Lower lobe of right lung (tissue), 2 donors: ENCODE results near the gene PKDCC. TPM values are rescaled to one million over a fixed set of nuclear protein-coding genes. Genes with fewer than 3 reads are reported as not detected.

Experiments used
- ATAC-seq, 2 donors: fragments of 200-7000 bp; cut with Tn5 transposase; one replicate each; pipeline ENCODE4 v1.9.1; 2020 to 2022; ENCODE audit warnings: mild to moderate bottlenecking in 2 of 2, moderate library complexity in 2 of 2
- DNase-seq: peaks from one replicate; pipeline ENCODE4 v3.0.0-alpha.2; 2020
- H3K27ac ChIP-seq: fragments of 200-600 bp; one replicate; pipeline ENCODE4 v1.8.0; 2022
- H3K27me3 ChIP-seq: fragments of 200-600 bp; one replicate; pipeline ENCODE4 v1.8.0; 2022; ENCODE audit warnings: low read depth
- H3K36me3 ChIP-seq: fragments of 200-600 bp; one replicate; pipeline ENCODE4 v1.8.0; 2022; ENCODE audit warnings: mild to moderate bottlenecking
- H3K4me1 ChIP-seq: fragments of 200-600 bp; one replicate; pipeline ENCODE4 v1.8.0; 2022
- H3K4me3 ChIP-seq: fragments of 200-600 bp; one replicate; pipeline ENCODE4 v1.8.0; 2022; ENCODE audit warnings: mild to moderate bottlenecking
- H3K9me3 ChIP-seq: fragments of 200-600 bp; one replicate; pipeline ENCODE4 v1.8.0; 2022
- intact Hi-C: fragments of 100-400 bp; cut with DNase I; formaldehyde crosslinking; loops from one replicate; pipeline ENCODE4 v1.11.0; 2022
- total RNA-seq: library from RNA; stranded (reverse); fragmentation: NEBNext Ultra II Directional; extraction: Animal tissue kit (Norgen Biotek cat#: 25700); gene quantifications from one replicate; pipeline ENCODE4 v1.2.1, GENCODE V29; 2021
- TF ChIP-seq, protein P1 (sequence below): fragments of 200-600 bp; IDR thresholded peaks from one replicate; pipeline ENCODE4 v1.8.0; 2022; ENCODE audit warnings: antibody characterized with exemption, mild to moderate bottlenecking
- donor health status: DM: no; HTN: yes; CAD: no; lungs with severe emphysema.

The PKDCC gene
- total RNA-seq, 1 donor from 2014 or later = 65.8 TPM

DNA sequence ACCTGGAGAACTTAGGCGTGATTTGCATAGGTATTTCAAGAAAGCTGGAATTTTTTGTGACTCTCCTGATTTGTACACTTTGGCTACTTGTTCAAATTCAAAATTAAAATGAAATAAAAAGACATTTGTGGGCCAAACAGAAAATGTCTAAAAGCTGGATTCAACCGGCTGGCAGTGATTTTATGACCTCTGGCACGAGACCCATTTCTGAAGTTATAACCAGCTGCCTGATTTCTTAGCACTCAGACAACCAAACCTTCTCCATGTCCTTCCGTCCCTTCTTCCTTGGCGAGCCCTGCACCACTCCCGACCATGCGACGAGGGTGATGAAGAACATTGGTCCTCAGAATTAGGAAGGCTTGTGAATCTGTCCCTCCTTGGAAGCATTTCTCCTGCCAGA is 19.7 kb downstream of the PKDCC start:
- Histone ChIP-seq H3K4me3 (no peak overlapping the region), H3K27ac (no peak overlapping the region), H3K4me1 (peaks cover 22% of the 10 kb centered on the region), H3K9me3 (no peaks in the 10 kb centered on the region), H3K36me3 (no peaks in the 10 kb centered on the region), H3K27me3 (no peaks in the 10 kb centered on the region)
- no peak for ATAC-seq
- intact Hi-C loops = no loop called here
- DNase-seq = no peak
- TF ChIP-seq, protein P1, sequence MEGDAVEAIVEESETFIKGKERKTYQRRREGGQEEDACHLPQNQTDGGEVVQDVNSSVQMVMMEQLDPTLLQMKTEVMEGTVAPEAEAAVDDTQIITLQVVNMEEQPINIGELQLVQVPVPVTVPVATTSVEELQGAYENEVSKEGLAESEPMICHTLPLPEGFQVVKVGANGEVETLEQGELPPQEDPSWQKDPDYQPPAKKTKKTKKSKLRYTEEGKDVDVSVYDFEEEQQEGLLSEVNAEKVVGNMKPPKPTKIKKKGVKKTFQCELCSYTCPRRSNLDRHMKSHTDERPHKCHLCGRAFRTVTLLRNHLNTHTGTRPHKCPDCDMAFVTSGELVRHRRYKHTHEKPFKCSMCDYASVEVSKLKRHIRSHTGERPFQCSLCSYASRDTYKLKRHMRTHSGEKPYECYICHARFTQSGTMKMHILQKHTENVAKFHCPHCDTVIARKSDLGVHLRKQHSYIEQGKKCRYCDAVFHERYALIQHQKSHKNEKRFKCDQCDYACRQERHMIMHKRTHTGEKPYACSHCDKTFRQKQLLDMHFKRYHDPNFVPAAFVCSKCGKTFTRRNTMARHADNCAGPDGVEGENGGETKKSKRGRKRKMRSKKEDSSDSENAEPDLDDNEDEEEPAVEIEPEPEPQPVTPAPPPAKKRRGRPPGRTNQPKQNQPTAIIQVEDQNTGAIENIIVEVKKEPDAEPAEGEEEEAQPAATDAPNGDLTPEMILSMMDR = no peak

DNA sequence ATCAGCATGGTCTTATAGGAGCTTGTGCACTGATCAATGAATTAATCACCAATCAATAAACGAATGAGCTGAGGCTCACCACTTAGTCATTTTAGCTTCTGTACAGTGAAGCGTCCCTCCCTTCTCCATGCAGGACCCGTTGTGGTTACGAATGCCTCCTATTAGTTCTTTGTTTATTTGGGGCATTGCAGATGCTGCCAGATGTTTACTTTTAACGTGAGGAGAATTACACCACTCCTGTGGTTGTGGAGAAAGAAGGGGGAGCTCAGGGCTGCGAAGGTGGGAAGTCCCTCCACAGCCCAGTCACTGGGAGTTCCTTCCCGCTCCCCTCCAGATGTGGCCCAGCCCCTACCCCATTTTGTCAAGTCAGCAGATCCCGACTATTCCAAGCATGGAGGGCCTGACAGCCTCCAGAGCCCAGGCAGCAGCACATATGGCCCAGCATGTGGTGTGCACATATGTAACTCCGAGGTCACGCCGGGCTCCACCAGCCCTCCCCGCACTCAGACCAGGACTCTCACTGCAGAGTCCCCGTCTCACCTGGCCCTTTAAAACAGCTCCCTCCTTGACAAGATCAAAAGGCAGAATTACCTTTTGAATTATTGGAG is 20.9 kb downstream of the PKDCC start:
- intact Hi-C loops = no loop called here
- DNase-seq (no peak), ATAC-seq (no peak)
- Histone ChIP-seq H3K27ac (no peak overlapping the region), H3K36me3 (no peaks in the 10 kb centered on the region), H3K27me3 (no peaks in the 10 kb centered on the region), H3K9me3 (no peaks in the 10 kb centered on the region), H3K4me3 (no peak overlapping the region), H3K4me1 (peaks cover 21% of the 10 kb centered on the region)
- TF ChIP-seq, protein P1 = no peak

DNA sequence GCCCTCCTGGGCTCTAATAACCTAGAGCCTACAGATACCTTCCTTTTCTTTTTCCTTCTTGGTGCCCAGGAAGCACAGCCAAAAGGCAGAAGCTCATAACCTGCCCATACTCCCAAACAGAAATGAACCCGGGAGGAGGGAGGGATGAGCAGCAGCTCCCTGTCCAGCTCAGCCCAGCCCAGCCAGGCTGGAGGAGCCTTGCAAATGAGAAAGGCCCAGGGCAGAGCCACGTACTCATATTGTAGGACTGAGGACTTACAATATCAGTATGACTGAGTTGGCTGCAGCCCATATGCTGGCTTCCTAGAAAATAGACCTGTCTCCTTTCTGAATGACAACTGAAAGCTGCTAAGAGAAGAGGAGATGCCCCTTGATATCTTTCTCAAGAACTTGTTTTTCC is 21.7 kb downstream of the PKDCC start:
- DNase-seq (no peak), ATAC-seq (no peak)
- H3K9me3 ChIP-seq = no peaks in the 10 kb centered on the region
- no peaks in the 10 kb centered on the region for H3K36me3 ChIP-seq
- H3K4me1 ChIP-seq = peaks cover 30% of the 10 kb centered on the region
- intact Hi-C loops = no loop called here
- H3K27me3 ChIP-seq = no peaks in the 10 kb centered on the region
- TF ChIP-seq, protein P1 = no peak
- no peak overlapping the region for H3K4me3 ChIP-seq
- no peak overlapping the region for H3K27ac ChIP-seq

DNA sequence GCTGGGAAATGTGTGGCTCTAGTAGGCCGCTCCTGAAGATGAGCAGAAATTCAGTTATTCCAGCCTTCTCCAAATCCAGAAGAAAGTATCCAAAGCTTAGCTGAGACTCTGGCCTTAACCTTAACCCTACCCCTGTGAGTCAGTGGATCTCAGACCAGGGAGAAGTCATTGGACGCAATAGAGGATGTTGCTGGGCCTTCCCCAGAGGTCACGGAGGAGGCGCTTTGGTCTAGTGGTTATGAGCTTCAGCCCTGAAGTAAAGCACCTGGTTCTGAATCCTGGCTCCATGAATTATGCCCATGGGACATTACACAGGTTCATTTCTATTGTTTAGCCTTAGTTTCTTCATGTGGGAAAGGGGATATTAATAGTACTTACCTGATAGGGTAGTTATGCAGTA is 24.0 kb downstream of the PKDCC start:
- ATAC-seq = peak; percentile 62 to 65
- no peaks in the 10 kb centered on the region for H3K27me3 ChIP-seq
- no peak overlapping the region for H3K4me3 ChIP-seq
- peak overlapping the region; percentile 7 for H3K27ac ChIP-seq
- no peaks in the 10 kb centered on the region for H3K9me3 ChIP-seq
- intact Hi-C loops = no loop called here
- H3K36me3 ChIP-seq = no peaks in the 10 kb centered on the region
- H3K4me1 ChIP-seq = peaks cover 32% of the 10 kb centered on the region
- TF ChIP-seq, protein P1 = no peak
- DNase-seq = no peak

DNA sequence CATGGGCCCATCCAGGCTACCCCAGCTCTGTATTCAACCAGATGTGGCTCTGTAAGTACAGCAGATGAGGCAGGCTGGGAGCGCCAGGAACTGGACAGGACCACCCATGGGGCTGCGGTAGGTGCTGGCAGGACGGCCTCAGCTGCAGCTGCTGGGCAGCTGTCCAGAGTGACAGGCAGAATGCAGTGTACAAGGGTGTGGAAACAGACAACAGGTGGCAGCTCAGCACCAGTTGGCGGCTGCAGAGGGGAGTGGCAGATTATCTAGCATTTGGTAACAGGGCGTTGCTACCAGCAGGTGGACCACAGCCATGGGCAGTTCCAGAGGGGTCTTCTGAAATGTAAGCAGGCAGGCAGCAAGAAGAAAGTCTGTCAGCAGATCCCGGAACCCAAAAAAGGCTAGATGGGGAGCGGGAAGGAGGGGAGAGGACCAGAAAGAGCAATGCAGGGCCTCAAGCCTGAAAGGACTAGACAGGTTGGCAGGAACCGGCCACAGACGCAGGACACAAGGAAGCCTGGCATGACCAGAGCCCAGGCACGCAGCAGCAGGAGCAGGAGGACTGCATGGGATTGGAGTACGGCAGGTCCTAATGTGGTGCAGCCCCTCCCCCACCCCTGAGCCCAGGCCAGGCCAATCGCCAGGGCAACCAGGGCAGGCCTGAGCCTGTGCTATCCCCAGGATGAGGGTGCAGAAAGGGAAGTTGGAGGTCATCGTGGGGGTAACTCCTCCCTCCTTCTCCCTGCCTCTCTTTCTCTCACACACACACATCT is 24.7 kb downstream of the PKDCC start:
- no peak for DNase-seq
- no peaks in the 10 kb centered on the region for H3K36me3 ChIP-seq
- peak overlapping the region; percentile 7 for H3K27ac ChIP-seq
- TF ChIP-seq, protein P1 = no peak
- peak; percentile 57 to 67 for ATAC-seq
- no peak overlapping the region for H3K4me3 ChIP-seq
- H3K9me3 ChIP-seq = no peaks in the 10 kb centered on the region
- no peaks in the 10 kb centered on the region for H3K27me3 ChIP-seq
- intact Hi-C loops = no loop called here
- peaks cover 32% of the 10 kb centered on the region for H3K4me1 ChIP-seq
